Panc1 (cell line): ENCODE measurements around the gene PAX5.

ENCODE experiments used
- CTCF ChIP-seq: fragments of 450-650 bp; IDR thresholded peaks from 2 replicates; pipeline ENCODE4 v1.5.1; 2017; ENCODE audit warnings: mild to moderate bottlenecking
- POLR2AphosphoS5 ChIP-seq: IDR thresholded peaks from 2 replicates; pipeline ENCODE4 v1.6.1; 2012; ENCODE audit warnings: mild to moderate bottlenecking, low read depth, low read length, moderate library complexity
- SIN3A ChIP-seq: IDR thresholded peaks from 2 replicates; pipeline ENCODE4 v1.6.1; 2012; ENCODE audit warnings: low read depth, mild to moderate bottlenecking, low read length, moderate library complexity, borderline replicate concordance; ENCODE audit not compliant: insufficient read depth
- TF ChIP-seq, protein P1 (sequence below), 2 experiments: IDR thresholded peaks; 2 replicates each; pipeline ENCODE4 v1.6.1; 2011 to 2012; ENCODE audit warnings: low read depth in 2 of 2, control low read depth in 1 of 2, low read length in 1 of 2, mild to moderate bottlenecking in 1 of 2, moderate library complexity in 1 of 2; ENCODE audit not compliant: insufficient read depth in 1 of 2

GRCh38 chr9:36997414-36997813 lies 36.7 kb downstream of the PAX5 start:
- TF ChIP-seq CTCF, result no peak
- TF ChIP-seq POLR2AphosphoS5, result no peak
- TF ChIP-seq SIN3A, result no peak
- TF ChIP-seq, protein P1, sequence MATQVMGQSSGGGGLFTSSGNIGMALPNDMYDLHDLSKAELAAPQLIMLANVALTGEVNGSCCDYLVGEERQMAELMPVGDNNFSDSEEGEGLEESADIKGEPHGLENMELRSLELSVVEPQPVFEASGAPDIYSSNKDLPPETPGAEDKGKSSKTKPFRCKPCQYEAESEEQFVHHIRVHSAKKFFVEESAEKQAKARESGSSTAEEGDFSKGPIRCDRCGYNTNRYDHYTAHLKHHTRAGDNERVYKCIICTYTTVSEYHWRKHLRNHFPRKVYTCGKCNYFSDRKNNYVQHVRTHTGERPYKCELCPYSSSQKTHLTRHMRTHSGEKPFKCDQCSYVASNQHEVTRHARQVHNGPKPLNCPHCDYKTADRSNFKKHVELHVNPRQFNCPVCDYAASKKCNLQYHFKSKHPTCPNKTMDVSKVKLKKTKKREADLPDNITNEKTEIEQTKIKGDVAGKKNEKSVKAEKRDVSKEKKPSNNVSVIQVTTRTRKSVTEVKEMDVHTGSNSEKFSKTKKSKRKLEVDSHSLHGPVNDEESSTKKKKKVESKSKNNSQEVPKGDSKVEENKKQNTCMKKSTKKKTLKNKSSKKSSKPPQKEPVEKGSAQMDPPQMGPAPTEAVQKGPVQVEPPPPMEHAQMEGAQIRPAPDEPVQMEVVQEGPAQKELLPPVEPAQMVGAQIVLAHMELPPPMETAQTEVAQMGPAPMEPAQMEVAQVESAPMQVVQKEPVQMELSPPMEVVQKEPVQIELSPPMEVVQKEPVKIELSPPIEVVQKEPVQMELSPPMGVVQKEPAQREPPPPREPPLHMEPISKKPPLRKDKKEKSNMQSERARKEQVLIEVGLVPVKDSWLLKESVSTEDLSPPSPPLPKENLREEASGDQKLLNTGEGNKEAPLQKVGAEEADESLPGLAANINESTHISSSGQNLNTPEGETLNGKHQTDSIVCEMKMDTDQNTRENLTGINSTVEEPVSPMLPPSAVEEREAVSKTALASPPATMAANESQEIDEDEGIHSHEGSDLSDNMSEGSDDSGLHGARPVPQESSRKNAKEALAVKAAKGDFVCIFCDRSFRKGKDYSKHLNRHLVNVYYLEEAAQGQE (IDR thresholded peaks at IDR 0.05; ENCODE audit: insufficient read depth in 1 of 2, low read depth in 2 of 2, low read length in 1 of 2), result no peak
